HG03066 (cell line): Measurements from ENCODE around the gene TRA2B.

Experiments
- ATAC-seq: cut with Tn5 transposase; IDR thresholded peaks from one replicate; pipeline ENCODE4 v1.9.1; 2021; ENCODE audit warnings: low read depth; ENCODE audit not compliant: unreplicated experiment

TRA2B gene

DNA sequence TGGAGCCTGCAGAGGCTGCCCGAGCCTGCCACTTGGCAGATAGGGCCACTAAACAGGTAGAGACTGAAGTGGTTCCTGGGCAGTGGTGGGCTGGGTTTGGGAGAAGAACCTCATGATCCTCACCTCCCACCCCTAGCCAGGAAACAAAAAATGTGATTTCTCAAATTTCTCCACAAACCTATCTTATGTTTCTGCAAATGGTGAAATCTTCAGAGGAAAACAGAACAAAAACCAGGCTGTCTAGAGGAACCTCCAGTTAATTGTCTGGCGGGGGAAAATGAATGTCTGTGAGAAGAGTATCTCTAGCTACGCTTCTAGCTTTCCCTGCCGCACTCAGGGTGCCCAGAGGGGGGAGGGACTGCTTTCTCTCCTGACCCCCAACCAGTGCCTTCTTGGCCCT is 55.9 kb downstream of the TRA2B start:
- ATAC-seq: no peak

- no peak for ATAC-seq
Observed at GRCh38 chr3:185880600-185880999, 57.2 kb downstream of the TRA2B start.

GRCh38 chr3:185878920-185879319 is 58.9 kb downstream of the TRA2B start:
- ATAC-seq: no peak

GRCh38 chr3:185874119-185874518 is 63.7 kb downstream of the TRA2B start:
- ATAC-seq: no peak

DNA sequence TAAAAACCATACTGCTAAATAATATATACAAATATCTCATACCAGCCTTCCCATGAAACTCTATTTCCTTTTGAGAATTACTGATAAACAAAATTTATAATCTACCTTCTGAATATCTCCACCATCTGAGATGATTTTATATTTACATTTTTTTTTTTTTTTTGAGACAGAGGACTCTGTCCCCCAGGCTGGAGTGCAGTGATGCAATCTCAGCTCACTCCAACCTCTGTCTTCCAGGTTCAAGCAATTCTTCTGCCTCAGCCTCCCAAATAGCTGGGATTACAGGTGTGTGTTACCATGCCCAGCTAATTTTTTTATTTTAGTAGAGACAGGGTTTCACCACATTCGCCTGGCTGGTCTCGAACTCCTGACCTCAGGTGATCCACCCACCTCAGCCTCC is 70.2 kb downstream of the TRA2B start:
- no peak for ATAC-seq

DNA sequence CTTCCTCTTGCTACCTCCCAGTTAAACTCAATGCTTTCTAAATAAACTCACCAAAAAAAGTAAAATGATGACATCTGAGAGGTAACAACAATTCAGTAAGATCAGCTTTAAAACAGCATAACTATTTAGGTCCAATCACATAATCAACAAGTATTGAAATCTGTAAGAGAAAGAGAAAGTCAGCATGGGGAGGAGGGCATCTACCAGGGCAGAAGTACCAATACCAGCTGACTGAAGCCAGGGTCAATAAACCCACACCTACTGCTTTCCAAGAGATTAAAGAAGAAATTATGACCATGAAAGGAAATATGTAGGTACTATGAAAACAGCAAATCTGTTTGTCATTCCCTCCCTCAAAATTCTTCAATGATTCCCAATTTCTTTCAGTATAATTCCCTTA is 70.8 kb downstream of the TRA2B start:
- no peak for ATAC-seq

- no peak for ATAC-seq
Observed at GRCh38 chr3:185866555-185866954, 71.3 kb downstream of the TRA2B start.
